GM12864 (cell line): ENCODE measurements around the gene HAUS8.

Source experiments
- DNase-seq: peaks from one replicate; pipeline ENCODE4 v3.0.0-alpha.2; 2011; ENCODE audit warnings: low read depth
- H3K4me3 ChIP-seq: 2 replicates; pipeline ENCODE4 v1.5.1; 2011; ENCODE audit warnings: mild to moderate bottlenecking, low read depth, low read length, control low read depth
- CTCF ChIP-seq: IDR thresholded peaks from 2 replicates; pipeline ENCODE4 v1.5.1; 2011; ENCODE audit warnings: low read depth, mild to moderate bottlenecking, moderate library complexity, low read length, control low read depth, inconsistent platforms; ENCODE audit errors: missing control alignments

Gene HAUS8

GRCh38 chr19:17048885-17049453, 26.3 kb downstream of the HAUS8 start:
- no peak for DNase-seq
- H3K4me3 ChIP-seq: no peak overlapping the region
- no peak for TF ChIP-seq CTCF

- TF ChIP-seq CTCF: no peak
- DNase-seq: no peak
- no peak overlapping the region for H3K4me3 ChIP-seq
Observed at GRCh38 chr19:17045907-17046502, 29.2 kb downstream of the HAUS8 start.

- no peak for DNase-seq
- TF ChIP-seq CTCF: no peak
- H3K4me3 ChIP-seq: no peak overlapping the region
Observed at GRCh38 chr19:17043744-17044143, 31.5 kb downstream of the HAUS8 start.

GRCh38 chr19:17041976-17042375, 33.3 kb downstream of the HAUS8 start:
- no peak overlapping the region for H3K4me3 ChIP-seq
- TF ChIP-seq CTCF: no peak
- no peak for DNase-seq

- no peak for TF ChIP-seq CTCF
Observed at GRCh38 chr19:17037966-17038500, 37.2 kb downstream of the HAUS8 start.

GRCh38 chr19:17037184-17037583, 38.1 kb downstream of the HAUS8 start:
- H3K4me3 ChIP-seq: no peak overlapping the region
- TF ChIP-seq CTCF: no peak
- DNase-seq: no peak

More at GRCh38 chr19:17037966-17038500, 37.2 kb downstream of the HAUS8 start:
- no peak overlapping the region for H3K4me3 ChIP-seq
- DNase-seq: no peak

- no peak for TF ChIP-seq CTCF
- DNase-seq: no peak
- H3K4me3 ChIP-seq: no peak overlapping the region
Observed at GRCh38 chr19:17036640-17037039, 38.6 kb downstream of the HAUS8 start.
